Stomach (tissue), 9 donors: ENCODE measurements around the gene GAA. TPM values are rescaled to one million over a fixed set of nuclear protein-coding genes. Genes with fewer than 3 reads are reported as not detected.

Source experiments
- DNase-seq, 2 donors: peaks; one replicate each; pipeline versions ENCODE4 v3.0.0 to v3.0.0-alpha.2; 2013 to 2019
- H3K27ac ChIP-seq, 5 donors: fragments of 200-600 bp in 4 of 5; sonication (generic) in 4 of 5; one replicate each; pipeline ENCODE4 v1.5.1; 2013 to 2019; ENCODE audit warnings: mild to moderate bottlenecking in 1 of 5, moderate library complexity in 1 of 5
- H3K27me3 ChIP-seq, 3 donors: fragments of 200-600 bp; sonication (generic); one replicate each; pipeline ENCODE4 v1.5.1; 2017 to 2019; ENCODE audit warnings: mixed run types in 1 of 3
- H3K36me3 ChIP-seq, 4 donors: fragments of 200-600 bp; sonication (generic); 1 replicate in 3 of 4; 2 replicates in 1 of 4; pipeline ENCODE4 v1.5.1; 2016 to 2019
- H3K4me1 ChIP-seq, 4 donors: fragments of 200-600 bp; sonication (generic); one replicate each; pipeline ENCODE4 v1.5.1; 2016 to 2019
- H3K4me3 ChIP-seq, 4 donors: fragments of 200-600 bp; sonication (generic) in 3 of 4; one replicate each; pipeline ENCODE4 v1.5.1; 2016 to 2019; ENCODE audit warnings: mild to moderate bottlenecking in 1 of 4
- H3K9me3 ChIP-seq, 4 donors: fragments of 200-600 bp; sonication (generic); one replicate each; pipeline ENCODE4 v1.5.1; 2016 to 2019
- EP300 ChIP-seq: sonication (generic); formaldehyde crosslinking; IDR thresholded peaks from one replicate; pipeline ENCODE4 v1.6.1; 2017; ENCODE audit warnings: antibody characterized with exemption
- POLR2A ChIP-seq, 4 donors: fragments of 450-650 bp; IDR thresholded peaks; one replicate each; pipeline ENCODE4 v1.6.1; 2016; ENCODE audit warnings: antibody characterized with exemption in 4 of 4, control low read depth in 2 of 4, mild to moderate bottlenecking in 1 of 4, moderate library complexity in 1 of 4
- POLR2AphosphoS5 ChIP-seq, 3 donors: sonication (generic); formaldehyde crosslinking; IDR thresholded peaks; one replicate each; pipeline ENCODE4 v1.6.1; 2016; ENCODE audit warnings: antibody characterized with exemption in 3 of 3
- WGBS, 5 donors: extraction: QIAGEN DNeasy Blood & Tissue Kit in 3 of 5; methylation state at CpG; one replicate each; pipeline versions ENCODE4 v1.1.5 to v1.1.7; 2013 to 2018; 5-methylcytosine and 5-hydroxymethylcytosine counted together
- intact Hi-C: fragments of 100-400 bp; cut with DNase I; formaldehyde crosslinking; loops from one replicate; pipeline ENCODE4 v1.15.1; 2023; ENCODE audit warnings: low total_unique reads
- polyA plus RNA-seq, 3 donors: library from polyadenylated mRNA; stranded (reverse); fragments of 200-250 nt; gene quantifications; one replicate each; pipeline ENCODE4 v1.2.3, GENCODE V29; 2013
- total RNA-seq, 5 donors: library from RNA; depleted of rRNA; stranded (reverse); fragments of >200 nt; gene quantifications; one replicate each; pipeline versions ENCODE4 v1.1.0 to v1.2.3, GENCODE V29; 2014 to 2016
- TF ChIP-seq, protein P1 (sequence below), 7 experiments: fragments of 450-650 bp in 4 of 7; fragments of 200-600 bp in 3 of 7; sonication (generic) in 3 of 7; IDR thresholded peaks; one replicate each; pipeline ENCODE4 v1.5.1; 2016 to 2019; ENCODE audit warnings: antibody characterized with exemption in 7 of 7, control low read depth in 2 of 7, mild to moderate bottlenecking in 1 of 7
- donor health status: healthy with polysubstance abuse.
- donor health status: Bipolar disorder and iron deficiency.
- donor health status: healthy.

Gene GAA
- total and polyA plus RNA-seq, 8 donors, result 9.6 to 63.4 (median 22.0) TPM

DNA sequence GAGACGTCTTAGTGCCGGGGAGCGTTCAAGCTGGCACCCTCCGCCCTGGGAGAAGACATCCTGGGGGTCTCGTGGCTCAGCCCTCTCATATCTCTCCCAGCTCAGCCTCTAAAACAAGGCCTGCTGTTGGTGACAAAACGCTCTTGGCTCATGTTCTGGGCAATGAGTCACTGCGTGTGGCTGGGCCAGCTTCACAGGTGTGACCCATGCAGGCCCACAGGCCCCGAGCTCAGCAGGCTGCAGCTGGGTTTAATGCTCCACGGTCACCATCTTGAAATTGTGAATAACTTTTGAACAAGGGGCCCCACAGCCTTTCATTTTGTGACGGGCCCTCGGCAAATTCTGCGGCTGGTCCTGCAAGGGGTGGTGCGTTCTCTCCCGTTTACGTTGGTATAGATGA, 22.4 kb downstream of the GAA start:
- no peak overlapping the region for H3K27ac ChIP-seq
- TF ChIP-seq, protein P1, sequence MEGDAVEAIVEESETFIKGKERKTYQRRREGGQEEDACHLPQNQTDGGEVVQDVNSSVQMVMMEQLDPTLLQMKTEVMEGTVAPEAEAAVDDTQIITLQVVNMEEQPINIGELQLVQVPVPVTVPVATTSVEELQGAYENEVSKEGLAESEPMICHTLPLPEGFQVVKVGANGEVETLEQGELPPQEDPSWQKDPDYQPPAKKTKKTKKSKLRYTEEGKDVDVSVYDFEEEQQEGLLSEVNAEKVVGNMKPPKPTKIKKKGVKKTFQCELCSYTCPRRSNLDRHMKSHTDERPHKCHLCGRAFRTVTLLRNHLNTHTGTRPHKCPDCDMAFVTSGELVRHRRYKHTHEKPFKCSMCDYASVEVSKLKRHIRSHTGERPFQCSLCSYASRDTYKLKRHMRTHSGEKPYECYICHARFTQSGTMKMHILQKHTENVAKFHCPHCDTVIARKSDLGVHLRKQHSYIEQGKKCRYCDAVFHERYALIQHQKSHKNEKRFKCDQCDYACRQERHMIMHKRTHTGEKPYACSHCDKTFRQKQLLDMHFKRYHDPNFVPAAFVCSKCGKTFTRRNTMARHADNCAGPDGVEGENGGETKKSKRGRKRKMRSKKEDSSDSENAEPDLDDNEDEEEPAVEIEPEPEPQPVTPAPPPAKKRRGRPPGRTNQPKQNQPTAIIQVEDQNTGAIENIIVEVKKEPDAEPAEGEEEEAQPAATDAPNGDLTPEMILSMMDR (IDR thresholded peaks at IDR 0.05), result no peak
- no peak for TF ChIP-seq POLR2A (IDR thresholded peaks at IDR 0.05)
- no peak for TF ChIP-seq POLR2AphosphoS5 (IDR thresholded peaks at IDR 0.05)
- TF ChIP-seq EP300, result no peak
- no peak overlapping the region for H3K4me3 ChIP-seq
- H3K9me3 ChIP-seq, result no peaks in the 10 kb centered on the region
- peaks cover 0 to 27% (median 0%) of the 10 kb centered on the region in 3 donors for H3K27me3 ChIP-seq
- H3K36me3 ChIP-seq, result peaks cover 0 to 11% (median 9%) of the 10 kb centered on the region in 4 donors
- 73 to 76% (median 74%) methylated on average over 15 of the region's 15 CpGs for WGBS, 5 donors
- intact Hi-C loops, result no loop called here
- no peaks in the 10 kb centered on the region for H3K4me1 ChIP-seq
- peak in 1 of 2 donors; percentile 25 for DNase-seq

DNA sequence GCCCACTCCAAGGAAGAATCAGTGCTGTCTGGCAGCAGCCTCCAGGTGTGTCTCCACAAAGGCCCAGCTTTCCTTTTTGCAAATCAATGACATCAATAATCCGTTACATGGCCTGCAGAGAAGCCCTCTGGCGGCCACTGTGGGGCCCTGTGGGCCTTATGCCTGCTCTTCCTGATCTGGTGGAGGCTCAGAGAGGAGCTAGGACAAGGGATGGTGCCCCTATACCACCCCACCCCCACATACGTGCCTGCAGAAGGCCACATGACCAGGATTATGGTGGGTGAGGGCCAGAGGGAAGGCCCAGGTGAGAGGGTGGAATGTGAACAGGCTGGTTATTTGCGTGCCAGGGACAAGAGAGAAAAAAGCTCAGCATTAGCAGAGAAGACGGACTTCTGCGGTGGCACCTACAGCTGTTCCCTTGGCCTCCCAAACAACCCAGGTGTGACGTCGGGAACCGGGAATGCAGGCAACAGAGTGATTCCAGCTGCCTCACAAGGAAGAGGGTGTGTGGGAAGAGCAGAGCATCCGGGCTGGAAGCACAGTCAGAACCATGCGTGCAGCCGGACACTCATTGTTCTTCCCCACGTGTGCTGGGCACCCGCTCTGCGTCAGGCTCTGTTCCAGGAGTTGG, 23.1 kb downstream of the GAA start:
- Histone ChIP-seq H3K4me1 (no peaks in the 10 kb centered on the region), H3K27ac (no peak overlapping the region), H3K9me3 (no peaks in the 10 kb centered on the region), H3K36me3 (peaks cover 0 to 4% (median 2%) of the 10 kb centered on the region in 4 donors), H3K4me3 (no peak overlapping the region), H3K27me3 (peaks cover 0 to 27% (median 0%) of the 10 kb centered on the region in 3 donors)
- TF ChIP-seq POLR2AphosphoS5 (IDR thresholded peaks at IDR 0.05), result no peak
- TF ChIP-seq, protein P1 (IDR thresholded peaks at IDR 0.05), result peak in 4 of 7 experiments; percentile 9 to 32 (median 17)
- TF ChIP-seq EP300, result no peak
- intact Hi-C loops, result no loop called here
- 48 to 59% (median 53%) methylated on average over 15 of the region's 15 CpGs for WGBS, 5 donors
- DNase-seq, result peak; percentile 27 to 70

DNA sequence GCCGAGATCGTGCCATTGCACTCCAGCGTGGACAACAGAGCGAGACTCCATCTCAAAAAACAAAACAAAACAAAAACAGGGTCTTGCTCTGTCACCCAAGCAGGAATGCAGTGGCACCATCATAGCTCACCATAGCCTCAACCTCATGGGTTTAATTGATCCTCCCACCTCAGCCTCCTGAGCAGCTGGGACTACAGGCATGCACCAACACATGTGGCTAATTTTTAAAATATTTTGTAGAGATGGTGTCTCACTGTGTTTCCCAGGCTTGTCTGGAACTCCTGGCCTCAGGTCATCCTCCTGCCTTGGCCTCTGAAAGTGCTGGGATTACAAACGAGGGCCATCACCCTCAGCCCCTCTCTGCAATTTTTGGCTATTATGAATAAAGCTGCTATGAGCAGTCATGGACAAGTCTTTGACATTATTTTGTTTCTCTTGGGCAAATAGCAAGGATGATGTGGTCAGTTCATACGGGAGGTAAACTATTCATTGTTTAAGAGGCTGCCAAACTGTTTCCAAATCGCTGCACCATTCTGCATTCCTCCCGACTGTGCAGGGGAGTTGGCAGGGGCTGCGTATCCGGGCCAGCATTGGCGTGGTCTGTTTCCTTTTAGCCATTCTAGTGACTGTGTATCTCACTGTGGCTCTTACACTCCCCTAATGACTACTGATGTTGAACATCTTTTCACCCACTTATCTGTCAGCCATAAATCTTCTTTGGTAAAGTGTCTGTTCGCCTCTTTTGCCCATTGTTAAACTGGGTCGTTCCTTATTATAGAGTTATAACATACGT, 24.5 kb downstream of the GAA start:
- Histone ChIP-seq H3K9me3 (no peaks in the 10 kb centered on the region), H3K27me3 (peaks cover 0 to 27% (median 0%) of the 10 kb centered on the region in 3 donors), H3K4me3 (no peak overlapping the region), H3K27ac (no peak overlapping the region), H3K4me1 (no peaks in the 10 kb centered on the region), H3K36me3 (no peaks in the 10 kb centered on the region)
- TF ChIP-seq POLR2A (IDR thresholded peaks at IDR 0.05) (no peak), POLR2AphosphoS5 (IDR thresholded peaks at IDR 0.05) (no peak), EP300 (no peak)
- TF ChIP-seq, protein P1 (IDR thresholded peaks at IDR 0.05), result no peak
- peak in 1 of 2 donors; percentile 11 for DNase-seq
- 65 to 77% (median 70%) methylated on average over 14 of the region's 14 CpGs for WGBS, 5 donors
- intact Hi-C loops, result no loop called here

DNA sequence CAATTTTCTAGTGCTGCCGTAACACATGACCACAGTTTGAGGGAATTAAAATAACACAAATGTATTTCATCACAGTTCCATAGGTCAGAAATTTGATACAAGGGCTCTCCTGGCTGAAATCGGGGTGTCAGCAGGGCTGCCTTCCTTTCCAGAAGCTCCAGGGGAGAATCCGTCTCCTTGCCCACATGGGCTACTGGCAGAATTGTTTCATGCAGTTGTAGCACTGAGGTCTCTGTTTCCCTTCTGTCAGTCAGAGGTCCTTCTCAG, 25.0 kb downstream of the GAA start:
- no peaks in the 10 kb centered on the region for H3K36me3 ChIP-seq
- H3K4me3 ChIP-seq, result no peak overlapping the region
- no peaks in the 10 kb centered on the region for H3K9me3 ChIP-seq
- intact Hi-C loops, result no loop called here
- peaks cover 0 to 27% (median 0%) of the 10 kb centered on the region in 3 donors for H3K27me3 ChIP-seq
- H3K27ac ChIP-seq, result no peak overlapping the region
- DNase-seq, result no peak
- TF ChIP-seq, protein P1 (IDR thresholded peaks at IDR 0.05), result no peak
- no peak for TF ChIP-seq POLR2A (IDR thresholded peaks at IDR 0.05)
- TF ChIP-seq POLR2AphosphoS5 (IDR thresholded peaks at IDR 0.05), result no peak
- no peak for TF ChIP-seq EP300
- 72 to 84% (median 82%) methylated on average over 3 of the region's 3 CpGs for WGBS, 5 donors
- H3K4me1 ChIP-seq, result no peaks in the 10 kb centered on the region
